ENCODE measurements around the gene ZNF664. TPM values are rescaled to one million over a fixed set of nuclear protein-coding genes. Genes with fewer than 3 reads are reported as not detected.

Gene ZNF664
- polyA plus RNA-seq, 3 donors: 1.5 to 20.9 (median 2.7) TPM

GRCh38 chr12:123958876-123959275 lies 14.1 kb upstream of the ZNF664 start:
- Histone ChIP-seq H4K20me1 (ENCODE audit: insufficient read depth, low read length) (no peaks in the 10 kb centered on the region), H3K4me3 (replicated peaks in 1 of 3; ENCODE audit: low read depth in 2 of 3, low read length in 3 of 3) (no peak overlapping the region), H3K79me2 (ENCODE audit: insufficient read depth, low read length) (no peaks in the 10 kb centered on the region), H3K4me1 (ENCODE audit: control insufficient read depth in 1 of 2, insufficient read depth in 2 of 2, low read length in 2 of 2) (no peaks in the 10 kb centered on the region), H3K9ac (ENCODE audit: insufficient read depth, low read length, poor library complexity, severe bottlenecking) (no peak overlapping the region), H3K36me3 (replicated peaks in 1 of 2; ENCODE audit: control insufficient read depth in 1 of 2, insufficient read depth in 2 of 2, low read length in 2 of 2) (no peaks in the 10 kb centered on the region), H3K9me3 (replicated peaks in 1 of 2; ENCODE audit: control insufficient read depth in 1 of 2, insufficient read depth in 1 of 2, low read length in 2 of 2) (no peaks in the 10 kb centered on the region), H3K27ac (ENCODE audit: low read depth in 1 of 2, low read length in 2 of 2) (no peak overlapping the region), H3K27me3 (ENCODE audit: control insufficient read depth in 2 of 2, insufficient read depth in 2 of 2, low read length in 2 of 2) (no peaks in the 10 kb centered on the region), H2AFZ (ENCODE audit: insufficient read depth, low read depth, low read length, poor library complexity, severe bottlenecking) (no peak overlapping the region), H3K4me2 (replicated peaks; ENCODE audit: extremely low read depth, low read length, poor library complexity, severe bottlenecking) (no peak overlapping the region)
- no peak overlapping the region for H3K27ac Mint-ChIP-seq
- H3K9me3 Mint-ChIP-seq: no peaks in the 10 kb centered on the region
- DNase-seq: no peak
- H3K36me3 Mint-ChIP-seq: no peaks in the 10 kb centered on the region
- TF ChIP-seq, protein P1, sequence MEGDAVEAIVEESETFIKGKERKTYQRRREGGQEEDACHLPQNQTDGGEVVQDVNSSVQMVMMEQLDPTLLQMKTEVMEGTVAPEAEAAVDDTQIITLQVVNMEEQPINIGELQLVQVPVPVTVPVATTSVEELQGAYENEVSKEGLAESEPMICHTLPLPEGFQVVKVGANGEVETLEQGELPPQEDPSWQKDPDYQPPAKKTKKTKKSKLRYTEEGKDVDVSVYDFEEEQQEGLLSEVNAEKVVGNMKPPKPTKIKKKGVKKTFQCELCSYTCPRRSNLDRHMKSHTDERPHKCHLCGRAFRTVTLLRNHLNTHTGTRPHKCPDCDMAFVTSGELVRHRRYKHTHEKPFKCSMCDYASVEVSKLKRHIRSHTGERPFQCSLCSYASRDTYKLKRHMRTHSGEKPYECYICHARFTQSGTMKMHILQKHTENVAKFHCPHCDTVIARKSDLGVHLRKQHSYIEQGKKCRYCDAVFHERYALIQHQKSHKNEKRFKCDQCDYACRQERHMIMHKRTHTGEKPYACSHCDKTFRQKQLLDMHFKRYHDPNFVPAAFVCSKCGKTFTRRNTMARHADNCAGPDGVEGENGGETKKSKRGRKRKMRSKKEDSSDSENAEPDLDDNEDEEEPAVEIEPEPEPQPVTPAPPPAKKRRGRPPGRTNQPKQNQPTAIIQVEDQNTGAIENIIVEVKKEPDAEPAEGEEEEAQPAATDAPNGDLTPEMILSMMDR (IDR thresholded peaks at IDR 0.05): no peak
- H3K27me3 Mint-ChIP-seq (ENCODE audit: low read depth in 3 of 3): no peaks in the 10 kb centered on the region
- H3K4me3 Mint-ChIP-seq: no peak overlapping the region
- H3K4me1 Mint-ChIP-seq: no peaks in the 10 kb centered on the region
- 98% methylated on average over 4 of the region's 9 CpGs for WGBS (ENCODE audit: insufficient coverage)
- intact Hi-C loops (cut with micrococcal nuclease): no loop called here

DNA sequence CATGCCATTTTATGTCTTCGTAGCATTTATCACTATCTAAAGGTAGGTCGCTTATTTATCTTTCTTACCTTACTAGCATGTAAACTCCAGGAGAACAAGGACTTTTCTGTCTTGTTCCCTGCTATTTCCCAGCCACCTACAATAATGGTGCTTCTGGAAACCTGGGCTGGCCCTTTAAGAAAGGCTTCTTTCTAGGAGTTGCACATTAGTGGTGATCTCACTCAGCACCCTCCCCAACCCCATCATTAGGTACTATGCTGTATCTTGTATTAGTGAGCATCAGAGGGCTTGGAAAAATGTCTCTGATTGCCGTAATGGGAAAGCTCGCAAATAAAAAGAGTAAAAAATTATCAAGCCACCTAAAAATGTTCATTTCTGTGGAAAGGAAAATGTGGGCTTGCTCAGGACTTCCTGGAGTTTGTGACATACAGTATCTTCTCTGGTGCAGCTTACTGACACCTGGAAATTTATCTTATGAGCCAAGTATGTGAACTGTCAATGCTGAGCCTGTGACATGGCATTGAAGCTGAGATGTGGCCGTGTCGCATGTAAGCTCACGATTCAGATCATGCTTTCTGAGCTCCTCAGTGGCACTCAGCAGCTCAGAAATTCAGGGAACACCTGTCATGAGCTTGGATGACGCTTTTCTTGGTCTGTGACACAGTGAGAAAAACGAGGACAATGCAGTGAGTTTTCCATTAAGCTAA lies 12.8 kb upstream of the ZNF664 start:
- H3K4me3 Mint-ChIP-seq: no peak overlapping the region
- 100% methylated on average over 5 of the region's 9 CpGs for WGBS (ENCODE audit: insufficient coverage)

More for the DNA sequence above, 12.8 kb upstream of the ZNF664 start:
- H3K36me3 ChIP-seq (replicated peaks in 1 of 2; ENCODE audit: control insufficient read depth in 1 of 2, insufficient read depth in 2 of 2, low read length in 2 of 2): no peaks in the 10 kb centered on the region
- Mint-ChIP-seq H3K4me1 (no peaks in the 10 kb centered on the region), H3K36me3 (no peaks in the 10 kb centered on the region), H3K9me3 (no peaks in the 10 kb centered on the region), H3K27me3 (ENCODE audit: low read depth in 3 of 3) (no peaks in the 10 kb centered on the region), H3K27ac (no peak overlapping the region)
- H3K4me1 ChIP-seq (ENCODE audit: control insufficient read depth in 1 of 2, insufficient read depth in 2 of 2, low read length in 2 of 2): no peaks in the 10 kb centered on the region
- intact Hi-C loops (cut with micrococcal nuclease): no loop called here
- no peaks in the 10 kb centered on the region for H3K9me3 ChIP-seq (replicated peaks in 1 of 2; ENCODE audit: control insufficient read depth in 1 of 2, insufficient read depth in 1 of 2, low read length in 2 of 2)
- H3K4me3 ChIP-seq (replicated peaks in 1 of 3; ENCODE audit: low read depth in 2 of 3, low read length in 3 of 3): no peak overlapping the region
- no peaks in the 10 kb centered on the region for H3K27me3 ChIP-seq (ENCODE audit: control insufficient read depth in 2 of 2, insufficient read depth in 2 of 2, low read length in 2 of 2)
- H4K20me1 ChIP-seq (ENCODE audit: insufficient read depth, low read length): no peaks in the 10 kb centered on the region
- H3K9ac ChIP-seq (ENCODE audit: insufficient read depth, low read length, poor library complexity, severe bottlenecking): no peak overlapping the region
- TF ChIP-seq, protein P1 (IDR thresholded peaks at IDR 0.05): no peak
- H3K27ac ChIP-seq (ENCODE audit: low read depth in 1 of 2, low read length in 2 of 2): no peak overlapping the region
- DNase-seq: no peak
- no peak overlapping the region for H3K4me2 ChIP-seq (replicated peaks; ENCODE audit: extremely low read depth, low read length, poor library complexity, severe bottlenecking)
- H3K79me2 ChIP-seq (ENCODE audit: insufficient read depth, low read length): no peaks in the 10 kb centered on the region
- no peak overlapping the region for H2AFZ ChIP-seq (ENCODE audit: insufficient read depth, low read depth, low read length, poor library complexity, severe bottlenecking)
